CD4-positive, alpha-beta T cell treated with Interleukin-15 for 1 hour (primary cell): ENCODE data around the gene ATP8B4.
"Not testable (repeated sequence)": the region's sequence is repeated elsewhere in the genome, so short reads cannot be mapped to it uniquely, and the experiment has no call there.

ENCODE experiments used
- DNase-seq: peaks from one replicate; pipeline ENCODE4 v3.0.0-alpha.2; 2020

Gene ATP8B4

DNA sequence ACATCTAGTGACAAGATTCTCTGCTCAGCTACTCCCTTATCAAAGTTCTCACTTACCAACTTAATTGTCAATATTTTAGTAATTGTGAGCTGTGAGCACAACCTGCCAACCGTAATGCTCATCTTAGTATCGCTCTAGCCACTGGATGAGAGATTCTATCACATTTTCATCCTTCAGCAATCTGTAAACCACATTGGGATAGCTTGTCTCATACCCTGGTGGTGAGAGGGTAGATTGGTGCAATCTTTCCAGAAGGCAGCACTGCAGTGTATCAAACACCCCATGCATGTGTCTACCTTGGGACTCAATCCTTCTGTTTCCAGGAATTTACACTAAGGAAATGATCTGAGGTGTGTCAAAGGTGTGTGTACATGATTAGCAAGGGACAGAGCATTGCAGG, 18.9 kb upstream of the ATP8B4 start:
- DNase-seq, result no peak

- DNase-seq, result no peak
Observed at GRCh38 chr15:50137330-50137761, 18.3 kb upstream of the ATP8B4 start.

DNA sequence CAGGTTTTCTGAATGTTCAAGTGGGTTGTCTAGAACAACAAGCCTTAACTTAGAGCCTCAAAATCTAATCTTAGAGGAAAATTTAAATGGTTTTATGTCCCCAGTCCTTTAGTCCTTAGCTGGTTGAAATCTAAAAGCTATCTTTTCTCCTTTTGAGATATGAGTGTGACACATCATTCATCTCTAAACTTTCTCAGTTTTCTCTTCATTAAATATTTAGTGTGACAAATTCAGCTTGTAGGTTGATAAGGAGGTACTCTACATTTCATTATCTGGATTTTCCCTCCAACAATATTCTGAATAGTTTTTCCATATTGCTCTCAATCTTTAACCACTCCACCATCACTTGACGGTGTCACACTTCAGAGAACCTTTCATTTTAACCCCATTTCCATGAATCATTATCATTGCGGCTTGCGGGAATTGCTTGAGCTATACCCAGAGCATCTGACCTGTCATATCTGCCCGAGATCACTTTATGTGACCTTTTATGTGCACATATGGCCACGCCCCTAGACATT, 16.1 kb upstream of the ATP8B4 start:
- no peak for DNase-seq

GRCh38 chr15:50134524-50135024, 15.5 kb upstream of the ATP8B4 start:
- DNase-seq, result no peak

DNA sequence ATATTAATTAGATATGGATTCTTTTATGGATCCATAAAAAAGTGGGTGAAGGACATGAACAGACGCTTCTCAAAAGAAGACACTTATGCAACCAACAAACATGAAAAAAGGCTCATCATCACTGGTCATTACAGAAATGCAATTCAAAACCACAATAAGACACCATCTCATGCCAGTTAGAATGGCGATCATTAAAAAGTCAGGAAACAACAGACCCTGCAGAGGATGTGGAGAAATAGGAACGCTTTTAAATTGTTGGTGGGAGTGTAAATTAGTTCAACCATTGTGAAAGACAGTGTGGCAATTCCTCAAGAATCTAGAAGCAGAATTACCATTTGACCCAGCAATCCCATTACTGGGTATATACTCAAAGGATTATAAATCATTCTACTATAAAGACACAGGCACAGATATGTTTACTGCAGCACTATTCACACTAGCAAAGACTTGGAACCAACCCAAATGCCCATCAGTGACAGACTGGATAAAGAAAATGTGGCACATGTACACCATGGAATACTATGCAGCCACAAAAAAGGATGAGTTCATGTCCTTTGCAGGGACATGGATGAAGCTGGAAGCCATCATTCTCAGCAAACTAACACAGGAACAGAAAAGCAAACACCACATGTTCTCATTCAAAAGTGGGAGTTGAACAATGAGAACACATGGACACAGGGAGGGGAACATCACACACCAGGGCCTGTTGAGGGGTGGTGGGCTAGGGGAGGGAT, 13.4 kb upstream of the ATP8B4 start:
- not testable (repeated sequence) for DNase-seq

- DNase-seq, result no peak
Observed at GRCh38 chr15:50131617-50132016, 12.6 kb upstream of the ATP8B4 start.

DNA sequence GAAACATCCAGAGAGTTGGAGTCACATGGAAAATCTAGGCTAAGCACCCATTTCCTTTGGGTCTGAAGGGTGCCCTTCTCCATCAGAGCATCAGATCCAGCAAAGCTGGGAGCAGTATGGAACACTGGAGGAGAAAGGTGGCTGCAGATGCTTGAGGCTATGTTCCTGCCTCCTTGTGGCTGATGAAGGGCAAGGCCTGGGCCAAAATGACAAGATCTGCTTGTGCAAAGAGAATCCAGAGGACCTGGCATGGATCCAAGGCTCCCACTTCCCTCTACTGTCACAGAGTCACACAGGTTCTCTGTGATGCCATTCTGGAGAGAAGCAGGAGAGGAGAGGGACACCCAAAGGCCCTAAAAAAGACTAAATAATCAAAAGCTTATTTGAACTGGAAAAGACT, 9.2 kb upstream of the ATP8B4 start:
- peak; percentile 62 for DNase-seq

DNA sequence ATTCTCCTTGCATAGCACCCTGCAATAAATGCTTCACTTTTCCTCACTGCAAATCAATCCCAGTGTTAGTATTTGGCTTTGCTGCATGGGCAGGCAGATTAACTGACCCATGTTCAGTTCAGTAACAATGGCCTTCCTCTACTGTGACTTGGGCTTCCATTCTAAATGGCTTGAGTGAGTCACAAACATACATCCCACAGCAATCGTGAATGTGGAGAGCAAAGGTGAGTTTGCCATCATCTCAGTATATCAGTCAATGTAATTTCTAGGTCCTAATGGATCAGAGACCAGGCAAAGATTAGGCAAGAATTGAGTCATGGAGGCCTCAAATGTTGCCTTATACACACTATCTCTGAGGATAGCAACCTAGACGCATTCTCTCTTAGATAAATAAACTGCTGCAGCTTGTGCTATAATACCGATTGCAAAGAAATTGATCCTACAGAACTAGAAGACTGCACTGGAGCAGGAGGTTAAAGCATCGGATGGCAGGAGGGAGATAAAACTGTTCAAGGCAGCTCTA, 8.3 kb upstream of the ATP8B4 start:
- no peak for DNase-seq

- no peak for DNase-seq
Observed at GRCh38 chr15:50126072-50126471, 7.0 kb upstream of the ATP8B4 start.

- DNase-seq, result no peak
Observed at GRCh38 chr15:50124631-50125030, 5.6 kb upstream of the ATP8B4 start.

GRCh38 chr15:50123861-50124557, 5.0 kb upstream of the ATP8B4 start:
- no peak for DNase-seq

DNA sequence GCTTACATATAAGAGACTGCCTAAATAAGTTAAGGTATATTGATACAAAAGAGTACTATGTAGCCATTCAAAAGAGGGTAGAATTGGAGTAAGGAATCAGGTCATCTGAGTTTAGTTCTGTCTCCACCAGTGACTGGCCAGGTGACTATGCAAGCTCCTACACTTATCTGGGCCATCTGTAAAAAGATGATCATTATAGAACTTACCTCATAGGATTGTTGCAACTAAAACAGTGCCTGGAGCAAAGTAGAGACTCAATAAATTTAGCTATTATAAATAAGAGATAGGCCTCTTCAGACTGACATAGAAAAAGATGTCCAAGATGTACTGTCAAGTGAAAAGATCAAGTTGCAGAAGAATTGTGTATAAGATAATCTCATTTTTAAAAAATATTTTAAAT, 1.7 kb upstream of the ATP8B4 start:
- DNase-seq, result no peak

GRCh38 chr15:50117431-50118027, 1.5 kb downstream of the ATP8B4 start:
- no peak for DNase-seq

DNA sequence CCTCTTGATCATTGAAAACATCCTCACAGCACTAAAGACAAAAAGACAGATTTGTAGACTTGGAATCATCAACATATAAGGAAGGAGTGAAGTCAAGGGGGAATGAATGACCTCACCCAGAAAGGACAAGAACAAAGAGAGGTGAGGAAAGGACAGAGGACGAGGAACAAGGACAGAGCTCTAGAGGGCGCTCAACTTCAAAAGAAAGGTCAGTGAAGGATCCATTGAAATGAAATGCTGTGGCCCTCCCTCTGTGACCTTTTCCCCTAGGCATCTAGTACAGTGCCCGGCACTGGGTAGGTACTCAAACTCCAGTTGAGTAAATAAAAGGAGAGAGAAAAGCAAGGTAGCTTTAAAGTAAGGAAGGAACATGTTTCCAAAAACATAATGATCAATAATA, 2.6 kb downstream of the ATP8B4 start:
- no peak for DNase-seq

GRCh38 chr15:50113992-50114780, 4.8 kb downstream of the ATP8B4 start:
- DNase-seq, result peak; percentile 48

DNA sequence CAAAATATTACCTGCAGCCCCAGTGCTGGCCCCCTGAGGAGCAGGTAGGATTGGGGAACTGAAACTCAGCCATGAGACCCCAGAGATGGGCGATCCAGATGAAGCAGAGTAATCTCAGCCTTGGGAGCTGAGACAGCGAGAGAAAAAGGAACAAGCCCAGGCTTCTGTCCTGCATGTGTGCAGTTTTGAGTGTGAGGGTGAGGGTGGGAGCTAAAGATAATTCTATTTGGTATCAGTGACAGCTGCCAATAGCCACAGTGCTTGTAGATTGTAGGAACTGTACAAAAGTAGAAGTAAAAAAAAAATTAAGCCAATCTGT, 5.9 kb downstream of the ATP8B4 start:
- no peak for DNase-seq

DNA sequence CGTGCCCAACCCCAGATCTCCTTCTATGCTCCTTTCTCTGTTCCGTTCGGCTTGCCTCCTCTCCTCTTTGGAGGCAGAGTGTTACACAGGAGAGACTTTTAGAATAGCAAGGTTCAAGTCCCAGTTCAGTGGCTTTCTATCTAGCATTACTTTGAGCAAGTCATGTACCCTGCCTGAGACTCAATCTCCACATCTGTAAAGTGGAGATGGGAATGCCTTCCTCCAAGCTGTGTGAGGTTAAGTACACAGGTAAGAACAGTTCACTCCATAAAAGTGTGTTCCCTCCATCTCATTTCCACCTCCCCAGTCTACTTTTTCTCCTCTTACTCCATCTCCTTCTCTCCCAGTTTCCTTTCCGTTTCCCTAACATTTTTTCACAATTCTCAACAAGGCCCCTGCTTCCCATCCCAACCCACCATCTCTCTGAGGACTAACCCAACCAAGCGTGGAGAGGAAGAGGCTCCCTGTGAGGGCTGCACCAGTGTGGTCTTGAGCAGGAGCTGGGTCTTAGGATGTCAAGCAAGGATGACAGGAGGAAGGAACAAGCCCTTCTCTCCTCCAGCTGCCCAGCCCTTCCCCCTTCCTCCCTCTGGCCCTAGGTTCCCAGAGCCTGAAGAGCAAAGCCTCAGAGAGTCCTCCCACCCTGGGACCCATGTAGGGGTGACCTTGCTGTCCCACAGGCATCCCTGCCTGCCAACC, 6.4 kb downstream of the ATP8B4 start:
- DNase-seq, result no peak

DNA sequence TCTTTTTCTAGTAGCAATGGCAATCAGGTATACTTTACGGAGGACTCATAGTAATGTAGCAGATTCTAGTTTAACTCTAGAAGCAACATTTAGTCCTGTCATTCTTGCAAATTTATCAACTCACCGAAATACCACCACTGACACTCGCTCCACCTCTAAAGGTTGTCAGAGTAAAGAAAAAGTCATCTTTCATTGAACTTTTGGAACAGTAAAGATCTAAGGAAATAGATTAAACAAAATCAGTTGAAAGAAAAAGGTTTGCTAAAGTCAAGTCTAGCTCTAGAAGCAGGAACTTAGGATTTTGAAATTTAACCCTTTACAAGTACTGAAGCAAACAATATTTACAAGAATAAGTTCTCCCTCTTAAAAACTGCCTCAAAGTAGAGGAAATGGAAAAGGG, 8.7 kb downstream of the ATP8B4 start:
- DNase-seq, result no peak

- DNase-seq, result no peak
Observed at GRCh38 chr15:50109076-50109987, 9.7 kb downstream of the ATP8B4 start.

GRCh38 chr15:50108461-50108860, 10.6 kb downstream of the ATP8B4 start:
- DNase-seq, result no peak
